HCT116 (cell line): ENCODE results near the gene OR10P1. TPM values are rescaled to one million over a fixed set of nuclear protein-coding genes. Genes with fewer than 3 reads are reported as not detected.

Experiments
- ATAC-seq: fragments of 200-7000 bp; cut with Tn5 transposase; 2 replicates; pipeline ENCODE4 v1.9.1; 2020; ENCODE audit warnings: mild to moderate bottlenecking, moderate library complexity
- BruUV-seq: library from RNA; stranded (reverse); fragments of 400-500 nt; replicated peaks from 2 replicates; lab custom pipeline; 2021; lab: Mats Ljungman, UMichigan
- CTCF ChIA-PET: fragments of 300-600 bp; sonication (Branson Sonifier 250); formaldehyde crosslinking; loops from one replicate; lab custom pipeline; 2021; ENCODE audit warnings: antibody characterized with exemption; lab: Charles Lee
- POLR2A ChIA-PET: fragments of 300-600, 350-600 bp; sonication (Branson Sonifier 250); formaldehyde crosslinking; loops from one replicate; lab custom pipeline; 2021; ENCODE audit warnings: antibody characterized with exemption; lab: Charles Lee
- RAD21 ChIA-PET, 2 experiments: fragments of 300-600 bp; sonication (Branson Sonifier 250); formaldehyde crosslinking; loops; one replicate each; lab custom pipeline; 2023; ENCODE audit warnings: low total read pairs in 2 of 2; ENCODE audit not compliant: uncharacterized antibody in 2 of 2, unreplicated experiment in 2 of 2, low non-redundant PET in 1 of 2; lab: Charles Lee
- DNase-seq: peaks from one replicate; pipeline ENCODE4 v3.0.0-alpha.2; 2010; ENCODE audit warnings: low read depth, low spot score
- H2AFZ ChIP-seq: fragments of 200-600 bp; shearing (Covaris generic), sonication (generic); 2 replicates; pipeline ENCODE4 v1.6.1; 2017; ENCODE audit warnings: low read depth, mixed run types, mixed read lengths, antibody characterized with exemption, low read length; ENCODE audit not compliant: poor library complexity, severe bottlenecking
- H3K27ac ChIP-seq: 2 replicates; pipeline ENCODE4 v1.5.1; 2012; ENCODE audit warnings: low read depth, low read length
- H3K27me3 ChIP-seq: fragments of 200-600 bp; sonication (generic); 2 replicates; pipeline ENCODE4 v1.6.1; 2016; ENCODE audit warnings: mixed run types, low read length, mixed read lengths; ENCODE audit not compliant: insufficient read depth
- H3K36me3 ChIP-seq, 2 experiments: fragments of 200-500 bp in 1 of 2; fragments of 200-600 bp in 1 of 2; sonication (Bioruptor generic) in 1 of 2; sonication (generic) in 1 of 2; 2 replicates each; pipeline versions ENCODE4 v1.5.1 to v1.6.1; 2014 to 2016; ENCODE audit warnings: low read length in 2 of 2, inconsistent platforms in 1 of 2, mixed read lengths in 1 of 2, mixed run types in 1 of 2; ENCODE audit not compliant: insufficient read depth in 2 of 2, control insufficient read depth in 1 of 2
- H3K4me1 ChIP-seq, 2 experiments: fragments of 200-600 bp in 1 of 2; sonication (generic) in 1 of 2; 2 replicates each; pipeline versions ENCODE4 v1.5.1 to v1.6.1; 2012 to 2017; ENCODE audit warnings: low read length in 2 of 2, inconsistent platforms in 1 of 2, mild to moderate bottlenecking in 1 of 2, mixed read lengths in 1 of 2, mixed run types in 1 of 2, moderate library complexity in 1 of 2; ENCODE audit not compliant: insufficient read depth in 2 of 2, control insufficient read depth in 1 of 2
- H3K4me2 ChIP-seq: fragments of 200-600 bp; sonication (generic); 2 replicates; pipeline ENCODE4 v1.6.1; 2017; ENCODE audit warnings: mixed run types, low read length, mixed read lengths
- H3K4me3 ChIP-seq, 2 experiments: fragments of 200-600 bp in 1 of 2; sonication (generic) in 1 of 2; replicated peaks in 1 of 2; 2 replicates each; pipeline ENCODE4 v1.5.1; 2011 to 2016; ENCODE audit warnings: low read length in 2 of 2, control low read depth in 1 of 2, low read depth in 1 of 2, mild to moderate bottlenecking in 1 of 2, mixed read lengths in 1 of 2, mixed run types in 1 of 2
- H3K79me2 ChIP-seq: fragments of 200-600 bp; sonication (generic); 2 replicates; pipeline ENCODE4 v1.6.1; 2017; ENCODE audit warnings: mild to moderate bottlenecking, mixed run types, low read length, moderate library complexity, mixed read lengths; ENCODE audit not compliant: insufficient read depth
- H3K9ac ChIP-seq: fragments of 200-600 bp; sonication (generic); 2 replicates; pipeline ENCODE4 v1.6.1; 2016; ENCODE audit warnings: low read length, mixed read lengths
- H3K9me2 ChIP-seq: fragments of 200-600 bp; sonication (generic), shearing (Covaris generic); 2 replicates; pipeline ENCODE4 v1.6.1; 2017; ENCODE audit warnings: mixed run types, mild to moderate bottlenecking, moderate library complexity; ENCODE audit not compliant: insufficient read depth
- H3K9me3 ChIP-seq, 2 experiments: fragments of 200-500 bp in 1 of 2; fragments of 200-600 bp in 1 of 2; sonication (Bioruptor generic) in 1 of 2; sonication (generic) in 1 of 2; 2 replicates each; pipeline ENCODE4 v1.6.1; 2014 to 2017; ENCODE audit warnings: low read length in 2 of 2, mixed read lengths in 2 of 2, inconsistent platforms in 1 of 2, low read depth in 1 of 2, mild to moderate bottlenecking in 1 of 2, mixed run types in 1 of 2, moderate library complexity in 1 of 2; ENCODE audit not compliant: control insufficient read depth in 1 of 2, insufficient read depth in 1 of 2
- H4K20me1 ChIP-seq: fragments of 200-600 bp; sonication (generic), shearing (Covaris generic); 2 replicates; pipeline ENCODE4 v1.6.1; 2017; ENCODE audit warnings: mixed run types, mild to moderate bottlenecking, moderate library complexity; ENCODE audit not compliant: insufficient read depth
- CBX3 ChIP-seq: IDR thresholded peaks from 2 replicates; pipeline ENCODE4 v1.6.1; 2012; ENCODE audit warnings: low read depth
- CEBPB ChIP-seq: IDR thresholded peaks from 2 replicates; pipeline ENCODE4 v1.6.1; 2012; ENCODE audit warnings: low read depth
- ELF1 ChIP-seq: IDR thresholded peaks from 2 replicates; pipeline ENCODE4 v1.6.1; 2012; ENCODE audit warnings: low read depth, borderline replicate concordance
- FOSL1 ChIP-seq: IDR thresholded peaks from 2 replicates; pipeline ENCODE4 v1.6.1; 2012; ENCODE audit warnings: low read depth
- TCF7L2 ChIP-seq: IDR thresholded peaks from 2 replicates; pipeline ENCODE4 v1.7.0; 2011; ENCODE audit warnings: borderline replicate concordance, inconsistent platforms; ENCODE audit not compliant: insufficient read depth, insufficient read length; ENCODE audit errors: extremely low read depth
- ZFX ChIP-seq: fragments of 450-650 bp; IDR thresholded peaks from 2 replicates; pipeline ENCODE4 v1.6.1; 2017
- intact Hi-C: fragments of 100-400 bp; cut with micrococcal nuclease; formaldehyde crosslinking; loops from 2 replicates; pipeline ENCODE4 v1.10.0; 2022
- total RNA-seq: library from RNA; stranded (reverse); gene quantifications from one replicate; pipeline ENCODE4 v1.2.1, GENCODE V29; 2021; ENCODE audit not compliant: unreplicated experiment
- TF ChIP-seq, protein P1 (sequence below): IDR thresholded peaks from 2 replicates; pipeline ENCODE4 v1.6.1; 2012; ENCODE audit warnings: low read depth

OR10P1 gene
- total RNA-seq, 1 experiment from 2014 or later, result not detected

DNA sequence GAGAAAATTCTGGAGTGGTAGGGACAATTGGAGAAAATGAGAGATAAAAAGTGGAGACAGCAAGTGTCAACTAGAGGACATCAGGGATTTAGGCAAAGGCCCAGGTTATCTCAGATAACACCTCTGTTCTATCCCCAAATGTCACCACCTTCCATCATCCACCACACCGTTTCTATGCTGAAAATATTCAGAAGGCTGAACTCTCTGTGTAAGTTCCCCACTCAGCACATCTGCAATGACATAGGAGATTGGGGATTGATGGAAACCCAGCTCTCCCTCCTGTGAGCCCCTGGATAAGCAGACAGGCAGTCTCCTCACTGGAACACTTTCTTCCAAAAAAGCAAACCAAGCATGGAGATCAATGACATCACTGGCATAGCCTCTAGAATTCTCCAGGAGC is 5.6 kb upstream of the OR10P1 start:
- no peaks in the 10 kb centered on the region for H3K9me3 ChIP-seq
- ChIA-PET RAD21 (no interaction called here), CTCF (no interaction called here), POLR2A (interaction anchor here (0.6 kb wide), 1 partner anchor 900 kb away, joined by 3 read pairs; no protein-coding TSS in a partner anchor)
- no peak overlapping the region for H3K4me3 ChIP-seq
- H3K36me3 ChIP-seq, result no peaks in the 10 kb centered on the region
- H2AFZ ChIP-seq, result no peak overlapping the region
- no peaks in the 10 kb centered on the region for H4K20me1 ChIP-seq
- H3K9ac ChIP-seq, result no peak overlapping the region
- no peak for DNase-seq
- no peak overlapping the region for H3K4me2 ChIP-seq
- no peaks in the 10 kb centered on the region for H3K4me1 ChIP-seq
- TF ChIP-seq FOSL1 (no peak), ELF1 (no peak), CEBPB (no peak), ZFX (no peak), TCF7L2 (no peak)
- TF ChIP-seq, protein P1, sequence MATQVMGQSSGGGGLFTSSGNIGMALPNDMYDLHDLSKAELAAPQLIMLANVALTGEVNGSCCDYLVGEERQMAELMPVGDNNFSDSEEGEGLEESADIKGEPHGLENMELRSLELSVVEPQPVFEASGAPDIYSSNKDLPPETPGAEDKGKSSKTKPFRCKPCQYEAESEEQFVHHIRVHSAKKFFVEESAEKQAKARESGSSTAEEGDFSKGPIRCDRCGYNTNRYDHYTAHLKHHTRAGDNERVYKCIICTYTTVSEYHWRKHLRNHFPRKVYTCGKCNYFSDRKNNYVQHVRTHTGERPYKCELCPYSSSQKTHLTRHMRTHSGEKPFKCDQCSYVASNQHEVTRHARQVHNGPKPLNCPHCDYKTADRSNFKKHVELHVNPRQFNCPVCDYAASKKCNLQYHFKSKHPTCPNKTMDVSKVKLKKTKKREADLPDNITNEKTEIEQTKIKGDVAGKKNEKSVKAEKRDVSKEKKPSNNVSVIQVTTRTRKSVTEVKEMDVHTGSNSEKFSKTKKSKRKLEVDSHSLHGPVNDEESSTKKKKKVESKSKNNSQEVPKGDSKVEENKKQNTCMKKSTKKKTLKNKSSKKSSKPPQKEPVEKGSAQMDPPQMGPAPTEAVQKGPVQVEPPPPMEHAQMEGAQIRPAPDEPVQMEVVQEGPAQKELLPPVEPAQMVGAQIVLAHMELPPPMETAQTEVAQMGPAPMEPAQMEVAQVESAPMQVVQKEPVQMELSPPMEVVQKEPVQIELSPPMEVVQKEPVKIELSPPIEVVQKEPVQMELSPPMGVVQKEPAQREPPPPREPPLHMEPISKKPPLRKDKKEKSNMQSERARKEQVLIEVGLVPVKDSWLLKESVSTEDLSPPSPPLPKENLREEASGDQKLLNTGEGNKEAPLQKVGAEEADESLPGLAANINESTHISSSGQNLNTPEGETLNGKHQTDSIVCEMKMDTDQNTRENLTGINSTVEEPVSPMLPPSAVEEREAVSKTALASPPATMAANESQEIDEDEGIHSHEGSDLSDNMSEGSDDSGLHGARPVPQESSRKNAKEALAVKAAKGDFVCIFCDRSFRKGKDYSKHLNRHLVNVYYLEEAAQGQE, result no peak
- H3K79me2 ChIP-seq, result no peaks in the 10 kb centered on the region
- no TSS peak for BruUV-seq
- no peak for ATAC-seq
- H3K27ac ChIP-seq, result no peak overlapping the region
- H3K9me2 ChIP-seq, result no peaks in the 10 kb centered on the region
- intact Hi-C loops, result no loop called here
- H3K27me3 ChIP-seq, result peaks cover 5% of the 10 kb centered on the region; the same call in 1 of the 2 replicates

GRCh38 chr12:55631733-55632132 is 5.0 kb upstream of the OR10P1 start:
- ATAC-seq, result no peak
- RAD21 ChIA-PET, result no interaction called here
- H3K9me3 ChIP-seq, result no peaks in the 10 kb centered on the region
- intact Hi-C loops, result no loop called here
- H3K27ac ChIP-seq, result no peak overlapping the region
- H4K20me1 ChIP-seq, result no peaks in the 10 kb centered on the region
- H3K36me3 ChIP-seq, result no peaks in the 10 kb centered on the region
- H3K9me2 ChIP-seq, result no peaks in the 10 kb centered on the region
- peaks cover 5% of the 10 kb centered on the region; the same call in 1 of the 2 replicates for H3K27me3 ChIP-seq
- H2AFZ ChIP-seq, result no peak overlapping the region
- CTCF ChIA-PET, result no interaction called here
- no peak overlapping the region for H3K9ac ChIP-seq
- H3K79me2 ChIP-seq, result no peaks in the 10 kb centered on the region
- POLR2A ChIA-PET, result no interaction called here
- TF ChIP-seq CBX3, result no peak
- H3K4me1 ChIP-seq, result no peaks in the 10 kb centered on the region
- no peak for DNase-seq
- no peak overlapping the region for H3K4me3 ChIP-seq
- H3K4me2 ChIP-seq, result no peak overlapping the region
- no TSS peak for BruUV-seq
